Common myeloid progenitor, CD34-positive (primary cell): ENCODE measurements around the gene POLL. TPM values are rescaled to one million over a fixed set of nuclear protein-coding genes. Genes with fewer than 3 reads are reported as not detected.
A peak's percentile ranks its signal among the peaks of the same experiment; 100 is the strongest.
"Not testable (repeated sequence)": the region's sequence is repeated elsewhere in the genome, so short reads cannot be mapped to it uniquely, and the experiment has no call there.

ENCODE experiments used
- CTCF ChIA-PET: fragments of 350-600 bp; sonication (Branson Sonifier 250); formaldehyde crosslinking; loops from one replicate; lab custom pipeline; 2021; ENCODE audit warnings: antibody characterized with exemption; lab: Charles Lee
- POLR2A ChIA-PET: fragments of 350-600 bp; sonication (Branson Sonifier 250); formaldehyde crosslinking; loops from one replicate; lab custom pipeline; 2021; ENCODE audit warnings: antibody characterized with exemption; lab: Charles Lee
- DNase-seq, 3 donors: peaks; one replicate each; pipeline versions ENCODE4 v3.0.0 to v3.0.0-alpha.2; 2013
- H3K27ac ChIP-seq, 2 experiments: 1 replicate in 1 of 2; 2 replicates in 1 of 2; pipeline ENCODE4 v1.7.0; 2013; ENCODE audit warnings: inconsistent platforms in 2 of 2, low read length in 2 of 2, mild to moderate bottlenecking in 2 of 2, low read depth in 1 of 2, moderate library complexity in 1 of 2; ENCODE audit not compliant: severe bottlenecking in 2 of 2, insufficient read depth in 1 of 2, poor library complexity in 1 of 2
- H3K27me3 ChIP-seq, 5 experiments: replicated peaks in 2 of 5; 1 replicate in 3 of 5; 2 replicates in 2 of 5; pipeline versions ENCODE4 v1.6.1 to v1.7.0; 2013; ENCODE audit warnings: low read length in 4 of 5, mild to moderate bottlenecking in 2 of 5, moderate library complexity in 2 of 5, inconsistent platforms in 1 of 5; ENCODE audit not compliant: insufficient read depth in 5 of 5, control insufficient read depth in 4 of 5
- H3K36me3 ChIP-seq, 4 experiments: 1 replicate in 2 of 4; 2 replicates in 2 of 4; pipeline versions ENCODE4 v1.6.1 to v1.7.0; 2013; ENCODE audit warnings: low read length in 3 of 4, control low read depth in 1 of 4, mild to moderate bottlenecking in 1 of 4; ENCODE audit not compliant: control insufficient read depth in 4 of 4, insufficient read depth in 4 of 4
- H3K4me1 ChIP-seq, 4 experiments: 1 replicate in 3 of 4; 2 replicates in 1 of 4; pipeline versions ENCODE4 v1.6.1 to v1.7.1; 2013; ENCODE audit warnings: low read length in 3 of 4, mild to moderate bottlenecking in 3 of 4, control low read depth in 1 of 4, inconsistent platforms in 1 of 4, moderate library complexity in 1 of 4; ENCODE audit not compliant: control insufficient read depth in 4 of 4, insufficient read depth in 4 of 4; ENCODE audit errors: control extremely low read depth in 1 of 4
- H3K4me3 ChIP-seq, 7 experiments: 1 replicate in 4 of 7; 2 replicates in 3 of 7; pipeline versions ENCODE4 v1.5.1 to v1.7.0; 2013; ENCODE audit warnings: mild to moderate bottlenecking in 7 of 7, low read length in 6 of 7, moderate library complexity in 6 of 7, inconsistent platforms in 2 of 7, low read depth in 2 of 7, control low read depth in 1 of 7; ENCODE audit not compliant: insufficient read depth in 4 of 7, control insufficient read depth in 1 of 7; ENCODE audit errors: extremely low read depth in 1 of 7
- H3K9me3 ChIP-seq, 5 experiments: 1 replicate in 4 of 5; 2 replicates in 1 of 5; pipeline versions ENCODE4 v1.6.1 to v1.7.1; 2013; ENCODE audit warnings: low read length in 4 of 5, mild to moderate bottlenecking in 2 of 5, inconsistent platforms in 1 of 5, low read depth in 1 of 5, moderate library complexity in 1 of 5; ENCODE audit not compliant: control insufficient read depth in 4 of 5, insufficient read depth in 2 of 5; ENCODE audit errors: control extremely low read depth in 1 of 5
- WGBS: methylation state at CpG from one replicate; pipeline ENCODE4 v1.1.5; 2013; ENCODE audit not compliant: insufficient coverage; 5-methylcytosine and 5-hydroxymethylcytosine counted together
- polyA plus RNA-seq: library from polyadenylated mRNA; unstranded; fragments of 120-200 nt; gene quantifications from one replicate; pipeline ENCODE4 v1.2.1, GENCODE V29; 2013

POLL gene
- 34.7 TPM for polyA plus RNA-seq

- Histone ChIP-seq H3K4me1 (peaks cover 5 to 21% (median 18%) of the 10 kb centered on the region in 4 experiments), H3K27me3 (no peaks in the 10 kb centered on the region), H3K36me3 (peaks cover 0 to 24% (median 18%) of the 10 kb centered on the region in 4 experiments), H3K27ac (peak within 1 kb of the TSS; percentile 27 to 84), H3K9me3 (no peaks in the 10 kb centered on the region), H3K4me3 (peak within 1 kb of the TSS; percentile 74 to 96 (median 87))
- 0% methylated on average over 41 of the region's 50 CpGs for WGBS
- POLR2A ChIA-PET, result interaction anchor here (0.6 kb wide), 1 partner anchor 107 kb away, joined by 3 read pairs; no protein-coding TSS in a partner anchor
- peak; percentile 86 to 87 (median 87) for DNase-seq
- CTCF ChIA-PET, result interaction anchor here (0.8 to 1.2 kb wide), 5 partner anchors 12 to 94 kb away, joined by 3 to 4 read pairs (median 3); no protein-coding TSS in a partner anchor
These were observed at the start of gene POLL, which contains the start of gene DPCD for GRCh38 chr10:101587725-101588653. Gene POLL (minus strand): TSS chr10:101588257. CDS start chr10:101587360, 897 bp downstream. Gene DPCD (plus strand): TSS chr10:101588321. CDS start chr10:101588337, 16 bp downstream.

- H3K4me1 ChIP-seq, DNase-seq, CTCF ChIA-PET, H3K4me3 ChIP-seq, H3K27me3 ChIP-seq, H3K27ac ChIP-seq, POLR2A ChIA-PET, H3K9me3 ChIP-seq: not testable (repeated sequence)
- WGBS, result no CpG with 5 or more reads among the region's 4 CpGs
- H3K36me3 ChIP-seq, result peaks cover 3 to 20% (median 10%) of the 10 kb centered on the region in 4 experiments
These were observed 45.5 kb upstream of the POLL start for GRCh38 chr10:101633510-101633909.

DNA sequence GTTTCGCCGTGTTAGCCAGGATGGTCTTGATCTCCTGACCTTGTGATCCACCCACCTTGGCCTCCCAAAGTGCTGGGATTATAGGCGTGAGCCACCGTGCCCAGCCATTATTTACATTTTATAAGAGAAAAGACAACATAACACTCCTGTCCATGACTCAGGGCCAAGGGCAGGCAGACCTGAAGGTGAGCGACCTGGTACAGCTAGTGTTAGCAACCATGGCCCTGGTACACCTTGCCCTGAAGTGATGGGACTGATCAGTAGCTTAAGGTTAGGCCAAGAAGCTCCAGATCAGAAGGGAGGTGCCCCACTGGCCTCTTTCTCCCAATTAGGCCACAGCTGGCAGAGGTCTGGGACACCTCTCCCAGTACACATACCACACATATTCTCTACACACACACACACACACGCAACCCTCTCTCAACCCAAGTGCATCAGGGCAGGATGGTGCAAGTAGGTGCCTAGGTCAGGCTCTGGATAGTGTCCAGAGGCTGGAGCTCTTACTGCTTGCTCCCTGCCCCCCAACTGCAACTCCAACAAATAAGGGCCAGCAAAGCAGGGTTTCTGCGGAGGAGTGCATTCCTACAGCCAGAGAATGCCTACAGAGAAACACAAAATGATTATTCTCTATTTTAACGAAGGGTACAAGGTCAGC, 43.9 kb upstream of the POLL start:
- no peaks in the 10 kb centered on the region for H3K4me1 ChIP-seq
- no peaks in the 10 kb centered on the region for H3K27me3 ChIP-seq
- POLR2A ChIA-PET, result no interaction called here
- CTCF ChIA-PET, result no interaction called here
- no peak for DNase-seq
- no peaks in the 10 kb centered on the region for H3K9me3 ChIP-seq
- H3K36me3 ChIP-seq, result peaks cover 0 to 14% (median 7%) of the 10 kb centered on the region in 4 experiments
- no peak overlapping the region for H3K27ac ChIP-seq
- no peak overlapping the region for H3K4me3 ChIP-seq
- 100% methylated on average over 3 of the region's 8 CpGs for WGBS

GRCh38 chr10:101630633-101630920, 42.5 kb upstream of the POLL start:
- no peaks in the 10 kb centered on the region for H3K4me1 ChIP-seq
- H3K4me3 ChIP-seq, result no peak overlapping the region
- WGBS, result 100% methylated on average over 1 of the region's 1 CpG
- no peak overlapping the region for H3K27ac ChIP-seq
- no peak for DNase-seq
- no peaks in the 10 kb centered on the region for H3K9me3 ChIP-seq
- POLR2A ChIA-PET, result no interaction called here
- peaks cover 3 to 16% (median 9%) of the 10 kb centered on the region in 4 experiments for H3K36me3 ChIP-seq
- H3K27me3 ChIP-seq, result no peaks in the 10 kb centered on the region
- CTCF ChIA-PET, result no interaction called here

- no peaks in the 10 kb centered on the region for H3K4me1 ChIP-seq
- H3K27me3 ChIP-seq, result no peaks in the 10 kb centered on the region
- H3K4me3 ChIP-seq, result no peak overlapping the region
- WGBS, result 100% methylated on average over 4 of the region's 13 CpGs
- CTCF ChIA-PET, result interaction anchor here (0.7 kb wide), 1 partner anchor 25 kb away, joined by 3 read pairs; no protein-coding TSS in a partner anchor
- H3K27ac ChIP-seq, result no peak overlapping the region
- POLR2A ChIA-PET, result no interaction called here
- H3K36me3 ChIP-seq, result peaks cover 3 to 17% (median 9%) of the 10 kb centered on the region in 4 experiments
- DNase-seq, result no peak
- H3K9me3 ChIP-seq, result no peaks in the 10 kb centered on the region
These were observed 42.0 kb upstream of the POLL start for GRCh38 chr10:101629837-101630632.

DNA sequence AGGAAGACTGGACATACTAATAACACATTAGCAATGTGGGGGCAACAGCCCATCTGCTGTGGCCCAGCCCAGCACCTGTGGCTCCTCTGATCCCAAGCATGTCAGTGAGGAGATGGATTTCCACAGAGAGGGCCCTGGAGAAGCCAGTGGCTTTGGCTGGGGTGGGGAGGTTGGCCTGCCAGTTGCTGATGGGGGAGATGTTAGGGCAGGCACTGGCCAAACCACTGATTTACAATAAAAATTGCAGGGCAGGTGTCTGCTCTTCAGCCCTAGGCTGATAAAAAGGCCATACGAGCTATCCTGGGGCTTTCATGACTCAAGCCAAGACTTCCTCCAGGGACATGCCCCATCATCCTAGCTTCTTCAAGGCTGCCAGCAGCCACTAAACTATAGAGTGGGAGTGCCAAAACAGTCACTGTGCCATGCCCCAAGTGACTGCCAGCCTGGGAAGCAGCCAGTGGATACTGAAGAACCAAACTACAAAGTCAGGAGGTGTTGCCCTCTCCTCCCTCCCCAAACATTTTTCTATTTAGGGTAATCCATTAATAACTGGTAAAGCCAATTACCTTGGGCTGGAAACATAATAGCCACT, 37.9 kb upstream of the POLL start:
- Histone ChIP-seq H3K9me3 (no peaks in the 10 kb centered on the region), H3K4me1 (no peaks in the 10 kb centered on the region), H3K27me3 (no peaks in the 10 kb centered on the region), H3K27ac (no peak overlapping the region), H3K36me3 (peaks cover 7 to 23% (median 20%) of the 10 kb centered on the region in 4 experiments), H3K4me3 (no peak overlapping the region)
- ChIA-PET POLR2A (no interaction called here), CTCF (no interaction called here)
- WGBS, result 88% methylated on average over 1 of the region's 1 CpG
- DNase-seq, result no peak
